Caco-2 (cell line): ENCODE data around the gene AHCYL2. TPM values are rescaled to one million over a fixed set of nuclear protein-coding genes. Genes with fewer than 3 reads are reported as not detected.

Experiments used
- BruUV-seq: library from RNA; stranded (reverse); fragments of 400-500 nt; replicated peaks from 2 replicates; lab custom pipeline; 2021; lab: Mats Ljungman, UMichigan
- CTCF ChIA-PET: fragments of 300-600 bp; sonication (Branson Sonifier 250); formaldehyde crosslinking; loops from one replicate; lab custom pipeline; 2022; ENCODE audit warnings: antibody characterized with exemption; lab: Charles Lee
- POLR2A ChIA-PET: fragments of 300-600 bp; sonication (Branson Sonifier 250); formaldehyde crosslinking; loops from one replicate; lab custom pipeline; 2022; ENCODE audit warnings: antibody characterized with exemption; lab: Charles Lee
- DNase-seq, 2 experiments: peaks; one replicate each; pipeline versions ENCODE4 v3.0.0 to v3.0.0-alpha.2; 2020 to 2022
- H3K27me3 ChIP-seq: replicated peaks from 2 replicates; pipeline ENCODE4 v1.6.0; 2011; ENCODE audit warnings: low read length; ENCODE audit not compliant: control insufficient read depth, insufficient read depth
- H3K36me3 ChIP-seq: 2 replicates; pipeline ENCODE4 v1.5.1; 2011; ENCODE audit warnings: low read length; ENCODE audit not compliant: control insufficient read depth, insufficient read depth
- H3K4me1 ChIP-seq: fragments of 250-450 bp; sonication (Bioruptor Pico); 2 replicates; pipeline ENCODE4 v1.5.1; 2020; ENCODE audit warnings: mild to moderate bottlenecking
- H3K4me3 ChIP-seq: 2 replicates; pipeline ENCODE4 v1.5.1; 2011; ENCODE audit warnings: low read depth, mild to moderate bottlenecking, control low read depth, low read length
- H3K9me3 ChIP-seq: fragments of 250-450 bp; sonication (Bioruptor Pico); 2 replicates; pipeline ENCODE4 v1.5.1; 2020; ENCODE audit warnings: mild to moderate bottlenecking, moderate library complexity
- H3K27ac Mint-ChIP-seq: one replicate; pipeline ENCODE4 v1.8.0; 2022; ENCODE audit warnings: mixed read lengths; ENCODE audit not compliant: unreplicated experiment
- H3K27me3 Mint-ChIP-seq: one replicate; pipeline ENCODE4 v1.8.0; 2022; ENCODE audit warnings: mixed read lengths; ENCODE audit not compliant: insufficient read depth, unreplicated experiment
- H3K36me3 Mint-ChIP-seq: one replicate; pipeline ENCODE4 v1.8.0; 2022; ENCODE audit warnings: mild to moderate bottlenecking, mixed read lengths; ENCODE audit not compliant: insufficient read depth, unreplicated experiment
- H3K4me1 Mint-ChIP-seq: one replicate; pipeline ENCODE4 v1.8.0; 2022; ENCODE audit warnings: low read depth, mixed read lengths; ENCODE audit not compliant: unreplicated experiment
- H3K4me3 Mint-ChIP-seq: one replicate; pipeline ENCODE4 v1.8.0; 2022; ENCODE audit warnings: mild to moderate bottlenecking, moderate library complexity, mixed read lengths; ENCODE audit not compliant: unreplicated experiment
- H3K9me3 Mint-ChIP-seq: one replicate; pipeline ENCODE4 v1.8.0; 2022; ENCODE audit warnings: mixed read lengths; ENCODE audit not compliant: unreplicated experiment
- CTCF ChIP-seq, 2 experiments: fragments of 200-600 bp in 1 of 2; IDR thresholded peaks; 1 replicate in 1 of 2; 2 replicates in 1 of 2; pipeline versions ENCODE4 v1.5.1 to v1.8.0; 2011 to 2022; ENCODE audit warnings: antibody characterized with exemption in 1 of 2, control low read depth in 1 of 2, inconsistent platforms in 1 of 2, low read depth in 1 of 2, low read length in 1 of 2, mild to moderate bottlenecking in 1 of 2, moderate library complexity in 1 of 2; ENCODE audit not compliant: insufficient read depth in 1 of 2, severe bottlenecking in 1 of 2, unreplicated experiment in 1 of 2
- intact Hi-C: fragments of 100-400 bp; cut with micrococcal nuclease; formaldehyde crosslinking; loops from one replicate; pipeline ENCODE4 v1.10.0; 2022; ENCODE audit not compliant: unreplicated experiment
- total RNA-seq: library from RNA; stranded (reverse); gene quantifications from 2 replicates; pipeline ENCODE4 v1.2.3, GENCODE V29; 2022

AHCYL2 gene
- total RNA-seq, 1 experiment from 2014 or later: 15.8 TPM

DNA sequence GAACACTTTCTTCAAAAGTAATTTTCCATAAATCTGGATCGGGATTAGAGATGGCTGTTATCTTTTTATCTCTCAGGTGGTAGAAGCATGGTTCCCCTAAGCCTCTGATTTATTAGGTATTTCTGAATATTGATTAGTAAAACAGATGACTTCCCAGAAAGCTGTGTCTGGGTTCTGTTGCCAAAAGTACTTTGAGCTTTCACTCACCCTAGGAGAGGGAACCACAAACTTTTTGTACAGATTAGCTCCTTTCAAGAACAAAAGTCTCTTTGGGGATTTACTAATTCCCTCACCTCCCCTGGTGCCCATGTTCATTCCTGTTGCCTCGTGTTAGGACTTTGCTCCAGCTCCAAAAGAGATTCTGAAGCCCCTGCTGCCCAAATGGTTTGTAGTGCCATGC, 162.7 kb downstream of the AHCYL2 start:
- Mint-ChIP-seq H3K9me3 (no peaks in the 10 kb centered on the region), H3K27ac (no peak overlapping the region), H3K36me3 (no peaks in the 10 kb centered on the region), H3K4me1 (peaks cover 9% of the 10 kb centered on the region), H3K4me3 (no peak overlapping the region), H3K27me3 (no peaks in the 10 kb centered on the region)
- no peaks in the 10 kb centered on the region for H3K4me1 ChIP-seq
- no peaks in the 10 kb centered on the region for H3K36me3 ChIP-seq
- ChIA-PET CTCF (no interaction called here), POLR2A (no interaction called here)
- no TSS peak for BruUV-seq
- no peak for TF ChIP-seq CTCF (IDR thresholded peaks at IDR 0.05; ENCODE audit: insufficient read depth in 1 of 2, low read depth in 1 of 2, low read length in 1 of 2, severe bottlenecking in 1 of 2, unreplicated experiment in 1 of 2)
- no peak overlapping the region for H3K4me3 ChIP-seq
- intact Hi-C loops: no loop called here
- DNase-seq: no peak
- no peaks in the 10 kb centered on the region for H3K9me3 ChIP-seq
- H3K27me3 ChIP-seq: no peaks in the 10 kb centered on the region

DNA sequence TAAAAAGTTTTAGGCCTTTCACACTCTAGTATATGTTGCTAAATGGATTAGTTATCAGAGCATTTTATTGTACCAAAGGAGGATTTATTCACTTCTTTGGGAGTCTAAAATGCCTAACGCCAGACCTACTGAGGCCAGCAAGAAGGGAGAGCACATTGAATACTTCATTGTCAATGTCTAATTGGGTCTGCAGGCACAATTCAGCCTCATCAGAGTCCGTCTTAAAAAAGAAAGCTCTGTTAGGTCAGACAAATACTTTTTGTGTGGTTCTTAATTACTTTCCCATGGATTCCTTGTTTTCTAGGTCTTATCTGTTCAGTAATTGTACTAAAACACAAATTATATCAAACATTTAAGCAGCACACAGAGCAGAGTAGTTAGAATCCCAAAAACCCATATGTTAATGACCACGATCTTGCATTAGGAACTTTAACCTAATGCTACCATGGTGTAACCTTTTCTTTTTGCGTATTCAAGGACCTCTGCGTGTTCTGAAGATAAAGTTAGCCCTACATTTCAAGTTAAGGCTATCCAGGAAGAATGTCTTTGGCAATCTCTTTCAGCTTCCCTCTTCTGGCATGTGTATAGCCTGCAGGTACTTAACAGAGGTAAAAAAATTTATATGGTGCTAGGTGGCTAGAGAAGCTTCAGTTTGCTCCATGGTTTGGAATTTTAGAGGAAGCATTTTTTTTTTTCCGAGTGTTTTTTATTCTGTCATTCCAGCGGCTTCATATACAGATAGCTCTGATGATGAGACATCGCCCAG, 163.7 kb downstream of the AHCYL2 start:
- Histone ChIP-seq H3K9me3 (no peaks in the 10 kb centered on the region), H3K36me3 (no peaks in the 10 kb centered on the region), H3K27me3 (no peaks in the 10 kb centered on the region), H3K4me1 (no peaks in the 10 kb centered on the region), H3K4me3 (no peak overlapping the region)
- no peak for TF ChIP-seq CTCF (IDR thresholded peaks at IDR 0.05; ENCODE audit: insufficient read depth in 1 of 2, low read depth in 1 of 2, low read length in 1 of 2, severe bottlenecking in 1 of 2, unreplicated experiment in 1 of 2)
- Mint-ChIP-seq H3K4me1 (peaks cover 5% of the 10 kb centered on the region), H3K27me3 (no peaks in the 10 kb centered on the region), H3K4me3 (no peak overlapping the region), H3K9me3 (no peaks in the 10 kb centered on the region), H3K36me3 (no peaks in the 10 kb centered on the region), H3K27ac (no peak overlapping the region)
- BruUV-seq: no TSS peak
- no peak for DNase-seq
- POLR2A ChIA-PET: no interaction called here
- CTCF ChIA-PET: interaction anchor here (0.6 to 1.7 kb wide), 2 partner anchors 13 to 165 kb away, joined by 3 to 4 read pairs; no protein-coding TSS in a partner anchor
- intact Hi-C loops: no loop called here

DNA sequence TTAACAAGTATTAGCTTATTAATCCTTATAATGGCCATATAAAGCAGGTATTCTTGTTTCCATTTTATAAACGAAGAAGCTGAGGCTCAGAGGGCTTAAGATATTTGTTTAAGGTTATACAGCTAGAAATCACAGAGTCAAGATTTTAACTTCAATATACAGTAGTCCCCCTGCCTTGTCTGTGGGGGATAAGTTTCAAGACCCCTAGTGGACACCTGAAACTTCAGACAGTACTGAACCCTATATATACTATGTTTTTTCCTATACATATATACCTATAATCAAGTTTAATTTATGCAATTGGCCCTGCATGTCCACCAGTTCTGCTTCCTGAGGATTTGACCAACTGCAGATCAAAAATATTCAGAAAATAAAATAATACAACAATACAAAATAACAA, 165.0 kb downstream of the AHCYL2 start:
- DNase-seq: no peak
- H3K36me3 Mint-ChIP-seq: no peaks in the 10 kb centered on the region
- Histone ChIP-seq H3K36me3 (no peaks in the 10 kb centered on the region), H3K4me1 (no peaks in the 10 kb centered on the region), H3K4me3 (no peak overlapping the region), H3K27me3 (no peaks in the 10 kb centered on the region), H3K9me3 (no peaks in the 10 kb centered on the region)
- intact Hi-C loops: no loop called here
- CTCF ChIA-PET: interaction anchor here (1.6 to 1.7 kb wide), 2 partner anchors 12 to 14 kb away, joined by 4 read pairs; no protein-coding TSS in a partner anchor
- no peaks in the 10 kb centered on the region for H3K9me3 Mint-ChIP-seq
- H3K27ac Mint-ChIP-seq: no peak overlapping the region
- TF ChIP-seq CTCF (IDR thresholded peaks at IDR 0.05; ENCODE audit: insufficient read depth in 1 of 2, low read depth in 1 of 2, low read length in 1 of 2, severe bottlenecking in 1 of 2, unreplicated experiment in 1 of 2): no peak
- no peaks in the 10 kb centered on the region for H3K4me1 Mint-ChIP-seq
- H3K27me3 Mint-ChIP-seq: no peaks in the 10 kb centered on the region
- H3K4me3 Mint-ChIP-seq: no peak overlapping the region
- no TSS peak for BruUV-seq
- POLR2A ChIA-PET: no interaction called here
